ENCODE data around the gene EPHB2.

EPHB2 gene

DNA sequence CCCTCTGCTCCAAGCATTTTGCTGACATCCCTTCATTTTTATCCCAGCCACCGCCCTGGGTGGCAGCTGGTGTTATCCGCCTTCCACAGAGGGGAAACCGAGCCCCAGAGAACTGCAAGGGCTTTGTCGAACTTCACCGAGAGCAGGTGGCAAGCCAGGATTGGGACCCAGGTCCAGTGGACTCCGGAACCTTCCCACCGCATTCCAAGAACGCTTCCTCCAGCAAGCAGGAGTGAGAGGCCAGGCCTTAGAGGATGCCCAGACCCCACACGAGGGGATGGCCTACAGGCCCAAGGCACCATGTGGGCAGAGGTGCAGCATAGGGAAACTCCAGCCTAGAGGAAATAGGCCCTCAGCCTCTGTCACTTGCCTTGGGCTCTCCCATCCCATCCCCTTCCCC lies 90.7 kb downstream of the EPHB2 start:
- H3K27ac ChIP-seq (ENCODE audit: low read length) = no peak overlapping the region
- peaks cover 10% of the 10 kb centered on the region for H3K4me1 ChIP-seq (ENCODE audit: control insufficient read depth, insufficient read depth, low read length)
- no CpG with 5 or more reads among the region's 9 CpGs for WGBS (ENCODE audit: insufficient coverage, insufficient read length)
- H3K4me3 ChIP-seq (ENCODE audit: low read length) = no peak overlapping the region
- no peaks in the 10 kb centered on the region for H3K36me3 ChIP-seq (ENCODE audit: control insufficient read depth, insufficient read depth, low read length)
- H3K27me3 ChIP-seq (ENCODE audit: control insufficient read depth, insufficient read depth, low read length) = no peaks in the 10 kb centered on the region
- no peak for DNase-seq (ENCODE audit: low read depth, low spot score)
- H3K9me3 ChIP-seq (ENCODE audit: control insufficient read depth, insufficient read depth, low read length) = no peaks in the 10 kb centered on the region

DNA sequence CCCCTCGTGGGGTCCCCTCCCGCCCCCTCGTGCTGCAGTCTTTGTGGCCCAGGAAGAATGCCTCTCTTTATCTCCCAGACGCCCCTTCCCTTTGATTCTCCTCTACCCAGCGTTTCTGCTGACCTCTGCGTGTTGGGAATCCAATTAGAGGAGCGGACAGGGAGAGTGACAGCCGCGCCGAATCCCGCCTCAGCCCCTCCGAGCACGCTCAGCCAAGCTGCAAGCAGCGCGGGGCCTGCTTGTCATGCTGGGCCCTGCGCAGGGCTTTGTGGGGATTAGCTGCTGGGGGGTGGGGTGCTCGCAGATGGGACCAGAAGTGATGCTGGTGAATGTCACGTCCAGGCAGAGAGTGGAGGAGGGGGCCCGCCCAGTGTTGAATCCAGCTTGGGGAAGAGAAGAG lies 91.1 kb downstream of the EPHB2 start:
- no peak overlapping the region for H3K4me3 ChIP-seq (ENCODE audit: low read length)
- no peaks in the 10 kb centered on the region for H3K36me3 ChIP-seq (ENCODE audit: control insufficient read depth, insufficient read depth, low read length)
- no peak for DNase-seq (ENCODE audit: low read depth, low spot score)
- H3K27ac ChIP-seq (ENCODE audit: low read length) = no peak overlapping the region
- no peaks in the 10 kb centered on the region for H3K9me3 ChIP-seq (ENCODE audit: control insufficient read depth, insufficient read depth, low read length)
- peaks cover 11% of the 10 kb centered on the region for H3K4me1 ChIP-seq (ENCODE audit: control insufficient read depth, insufficient read depth, low read length)
- no peaks in the 10 kb centered on the region for H3K27me3 ChIP-seq (ENCODE audit: control insufficient read depth, insufficient read depth, low read length)
- no CpG with 5 or more reads among the region's 19 CpGs for WGBS (ENCODE audit: insufficient coverage, insufficient read length)

DNA sequence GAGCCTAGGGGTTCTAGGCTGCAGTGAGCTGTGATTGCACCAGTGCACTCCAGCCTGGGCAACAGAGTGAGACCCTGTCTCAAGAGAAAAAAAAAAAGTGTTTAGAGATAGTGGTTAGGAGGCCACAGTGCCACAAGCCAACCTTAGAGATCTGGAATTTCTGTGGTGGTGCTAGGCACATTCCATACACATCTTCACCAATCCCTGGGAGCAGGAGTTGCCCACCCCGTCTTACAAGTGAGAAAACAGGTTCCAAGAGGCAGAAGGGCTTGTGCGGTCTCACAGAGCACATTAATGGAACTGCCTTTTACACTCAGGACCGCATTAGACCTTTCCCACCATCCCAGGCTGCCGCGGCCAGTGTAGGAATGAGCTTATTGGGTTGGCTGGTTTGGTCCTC lies 93.2 kb downstream of the EPHB2 start:
- Histone ChIP-seq H3K36me3 (ENCODE audit: control insufficient read depth, insufficient read depth, low read length) (no peaks in the 10 kb centered on the region), H3K4me1 (ENCODE audit: control insufficient read depth, insufficient read depth, low read length) (peaks cover 11% of the 10 kb centered on the region), H3K27ac (ENCODE audit: low read length) (no peak overlapping the region), H3K4me3 (ENCODE audit: low read length) (no peak overlapping the region), H3K9me3 (ENCODE audit: control insufficient read depth, insufficient read depth, low read length) (no peaks in the 10 kb centered on the region), H3K27me3 (ENCODE audit: control insufficient read depth, insufficient read depth, low read length) (no peaks in the 10 kb centered on the region)
- DNase-seq (ENCODE audit: low read depth, low spot score) = no peak
- no CpG with 5 or more reads among the region's 5 CpGs for WGBS (ENCODE audit: insufficient coverage, insufficient read length)

DNA sequence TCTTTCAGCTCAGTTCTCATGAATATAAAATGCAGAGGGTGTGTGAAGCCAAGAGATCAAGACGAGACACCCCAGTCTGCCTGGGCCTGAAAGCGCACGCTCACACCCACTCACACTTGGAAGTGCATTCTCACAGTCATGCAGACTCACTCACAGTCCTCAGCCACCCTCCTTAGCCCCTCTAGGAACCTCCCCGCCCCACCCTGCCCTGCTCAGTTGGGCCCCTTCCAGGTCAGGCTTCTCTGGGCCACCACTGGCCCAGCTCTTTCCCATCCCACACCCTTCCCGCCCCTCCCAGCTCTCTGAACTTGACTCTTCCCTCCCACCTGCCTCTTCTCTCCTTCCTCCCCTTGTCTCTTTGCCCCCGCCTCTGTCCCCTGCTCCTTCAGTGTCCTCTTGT lies 93.8 kb downstream of the EPHB2 start:
- Histone ChIP-seq H3K9me3 (ENCODE audit: control insufficient read depth, insufficient read depth, low read length) (no peaks in the 10 kb centered on the region), H3K4me1 (ENCODE audit: control insufficient read depth, insufficient read depth, low read length) (peaks cover 11% of the 10 kb centered on the region), H3K4me3 (ENCODE audit: low read length) (no peak overlapping the region), H3K27ac (ENCODE audit: low read length) (no peak overlapping the region), H3K36me3 (ENCODE audit: control insufficient read depth, insufficient read depth, low read length) (no peaks in the 10 kb centered on the region), H3K27me3 (ENCODE audit: control insufficient read depth, insufficient read depth, low read length) (no peaks in the 10 kb centered on the region)
- DNase-seq (ENCODE audit: low read depth, low spot score) = no peak
- WGBS (ENCODE audit: insufficient coverage, insufficient read length) = no CpG with 5 or more reads among the region's 6 CpGs

DNA sequence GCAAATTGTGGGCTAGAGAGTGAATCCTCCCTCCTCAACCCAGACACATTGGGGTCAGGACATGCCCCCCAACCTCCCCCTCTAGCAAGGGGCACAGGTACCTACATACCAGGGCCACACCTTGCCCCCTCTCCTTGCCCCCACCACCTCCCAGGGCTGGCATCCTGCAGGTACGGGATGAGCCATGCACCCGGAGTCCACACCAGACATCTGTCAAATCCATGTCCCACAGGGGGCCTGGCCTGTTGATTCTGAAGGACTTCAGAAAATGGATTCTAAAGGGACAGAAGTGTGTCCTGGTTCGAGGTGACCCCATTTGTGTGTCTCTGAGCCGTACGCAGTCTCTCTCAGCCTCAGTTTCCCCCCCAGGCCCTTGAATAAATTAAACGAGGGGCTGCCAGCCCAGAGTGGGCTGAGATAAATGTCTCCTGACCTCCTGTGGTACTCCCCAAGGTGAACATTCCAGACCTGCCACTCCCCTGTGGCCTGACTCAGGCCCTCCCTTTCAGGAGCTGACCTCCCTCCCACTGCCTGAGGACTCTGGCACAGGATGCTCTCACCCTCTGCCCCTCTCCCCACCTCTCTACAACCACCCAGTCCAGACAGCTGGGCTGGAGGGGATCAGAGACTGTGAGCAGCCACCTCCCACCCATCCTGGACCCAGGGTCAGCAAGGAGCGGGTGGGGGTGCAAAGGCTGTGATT lies 94.5 kb downstream of the EPHB2 start:
- no CpG with 5 or more reads among the region's 7 CpGs for WGBS (ENCODE audit: insufficient coverage, insufficient read length)
- Histone ChIP-seq H3K36me3 (ENCODE audit: control insufficient read depth, insufficient read depth, low read length) (no peaks in the 10 kb centered on the region), H3K27ac (ENCODE audit: low read length) (no peak overlapping the region), H3K4me3 (ENCODE audit: low read length) (no peak overlapping the region), H3K4me1 (ENCODE audit: control insufficient read depth, insufficient read depth, low read length) (peaks cover 11% of the 10 kb centered on the region), H3K9me3 (ENCODE audit: control insufficient read depth, insufficient read depth, low read length) (no peaks in the 10 kb centered on the region), H3K27me3 (ENCODE audit: control insufficient read depth, insufficient read depth, low read length) (no peaks in the 10 kb centered on the region)
- no peak for DNase-seq (ENCODE audit: low read depth, low spot score)

DNA sequence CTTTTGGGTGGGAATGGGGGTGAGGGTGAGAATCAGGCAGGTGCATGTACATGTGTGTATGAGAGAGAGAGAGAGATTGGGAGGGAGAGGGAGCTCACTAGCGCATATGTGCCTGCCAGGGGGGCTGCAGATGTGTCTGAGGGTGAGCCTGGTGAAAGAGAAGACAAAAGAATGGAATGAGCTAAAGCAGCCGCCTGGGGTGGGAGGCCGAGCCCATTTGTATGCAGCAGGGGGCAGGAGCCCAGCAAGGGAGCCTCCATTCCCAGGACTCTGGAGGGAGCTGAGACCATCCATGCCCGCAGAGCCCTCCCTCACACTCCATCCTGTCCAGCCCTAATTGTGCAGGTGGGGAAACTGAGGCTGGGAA lies 95.0 kb downstream of the EPHB2 start:
- no peaks in the 10 kb centered on the region for H3K36me3 ChIP-seq (ENCODE audit: control insufficient read depth, insufficient read depth, low read length)
- WGBS (ENCODE audit: insufficient coverage, insufficient read length) = no CpG with 5 or more reads among the region's 4 CpGs
- no peak for DNase-seq (ENCODE audit: low read depth, low spot score)
- peaks cover 11% of the 10 kb centered on the region for H3K4me1 ChIP-seq (ENCODE audit: control insufficient read depth, insufficient read depth, low read length)
- H3K27ac ChIP-seq (ENCODE audit: low read length) = no peak overlapping the region
- no peaks in the 10 kb centered on the region for H3K27me3 ChIP-seq (ENCODE audit: control insufficient read depth, insufficient read depth, low read length)
- H3K9me3 ChIP-seq (ENCODE audit: control insufficient read depth, insufficient read depth, low read length) = no peaks in the 10 kb centered on the region
- no peak overlapping the region for H3K4me3 ChIP-seq (ENCODE audit: low read length)

DNA sequence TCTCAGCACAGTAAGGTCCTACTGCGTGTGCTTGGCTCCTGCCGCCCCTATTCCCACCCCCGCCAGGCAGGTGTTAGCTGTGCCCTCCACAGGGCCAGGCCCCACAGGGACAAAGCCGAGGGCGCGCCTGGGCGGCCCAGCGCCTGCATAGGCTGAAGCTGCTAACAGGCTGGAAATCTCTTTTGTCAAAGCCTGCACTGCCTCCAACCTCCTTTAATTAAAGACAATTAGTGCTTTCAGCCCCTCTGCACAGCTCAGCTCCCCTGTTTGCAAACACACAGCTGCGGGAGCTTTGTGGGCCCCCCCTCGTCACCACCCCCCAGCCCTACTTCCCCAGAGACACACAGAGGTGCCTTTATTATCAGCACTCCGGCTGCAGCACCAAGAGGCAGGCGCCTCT lies 95.9 kb downstream of the EPHB2 start:
- no peak overlapping the region for H3K27ac ChIP-seq (ENCODE audit: low read length)
- H3K4me3 ChIP-seq (ENCODE audit: low read length) = no peak overlapping the region
- no peak for DNase-seq (ENCODE audit: low read depth, low spot score)
- H3K36me3 ChIP-seq (ENCODE audit: control insufficient read depth, insufficient read depth, low read length) = no peaks in the 10 kb centered on the region
- no peaks in the 10 kb centered on the region for H3K27me3 ChIP-seq (ENCODE audit: control insufficient read depth, insufficient read depth, low read length)
- H3K4me1 ChIP-seq (ENCODE audit: control insufficient read depth, insufficient read depth, low read length) = peaks cover 11% of the 10 kb centered on the region
- H3K9me3 ChIP-seq (ENCODE audit: control insufficient read depth, insufficient read depth, low read length) = no peaks in the 10 kb centered on the region
- no CpG with 5 or more reads among the region's 12 CpGs for WGBS (ENCODE audit: insufficient coverage, insufficient read length)

DNA sequence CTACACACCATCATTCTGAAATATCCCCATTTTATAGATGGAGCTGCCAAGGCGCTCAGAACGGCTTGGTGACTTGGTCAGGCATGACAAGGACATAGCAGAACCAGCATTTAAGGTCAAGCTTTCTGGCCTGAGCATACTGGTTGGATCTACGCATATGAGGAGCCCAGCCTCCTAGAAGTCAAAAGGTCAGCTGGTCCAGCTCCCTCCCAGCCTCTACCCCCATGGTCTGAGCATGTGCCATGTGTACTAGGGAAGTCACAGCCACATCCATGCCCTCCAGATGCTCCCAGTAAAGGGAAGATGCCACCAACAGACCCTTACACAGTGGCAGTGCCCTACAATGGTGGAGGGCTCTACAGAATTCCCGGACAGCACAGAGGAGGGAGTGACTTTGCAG lies 96.7 kb downstream of the EPHB2 start:
- H3K36me3 ChIP-seq (ENCODE audit: control insufficient read depth, insufficient read depth, low read length) = no peaks in the 10 kb centered on the region
- H3K9me3 ChIP-seq (ENCODE audit: control insufficient read depth, insufficient read depth, low read length) = no peaks in the 10 kb centered on the region
- H3K27ac ChIP-seq (ENCODE audit: low read length) = no peak overlapping the region
- H3K4me3 ChIP-seq (ENCODE audit: low read length) = no peak overlapping the region
- H3K4me1 ChIP-seq (ENCODE audit: control insufficient read depth, insufficient read depth, low read length) = peaks cover 11% of the 10 kb centered on the region
- WGBS (ENCODE audit: insufficient coverage, insufficient read length) = no CpG with 5 or more reads among the region's 4 CpGs
- no peaks in the 10 kb centered on the region for H3K27me3 ChIP-seq (ENCODE audit: control insufficient read depth, insufficient read depth, low read length)
- DNase-seq (ENCODE audit: low read depth, low spot score) = no peak

DNA sequence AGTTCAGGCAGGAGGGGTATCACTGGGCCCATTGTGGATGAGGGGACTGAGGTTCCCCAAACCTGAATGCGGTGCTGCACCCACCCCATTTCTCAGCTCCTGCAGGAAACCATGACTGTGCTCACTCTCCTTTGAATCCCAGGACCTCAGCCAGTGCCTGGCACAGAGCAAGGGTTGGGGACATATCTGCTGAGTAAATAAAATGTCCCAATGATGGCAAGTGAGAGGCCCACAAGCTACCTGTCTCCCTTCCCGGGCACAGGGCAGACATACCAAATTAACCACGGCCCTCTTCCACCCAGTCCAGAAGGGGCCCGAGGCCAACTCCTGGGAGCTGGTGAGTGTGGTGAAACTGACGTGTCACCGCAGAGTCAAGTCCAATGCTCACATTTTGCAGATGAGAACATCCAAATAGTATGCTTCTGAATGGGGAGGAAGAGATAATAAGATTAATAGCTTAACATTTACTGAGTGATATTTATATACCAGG lies 97.6 kb downstream of the EPHB2 start:
- Histone ChIP-seq H3K36me3 (ENCODE audit: control insufficient read depth, insufficient read depth, low read length) (no peaks in the 10 kb centered on the region), H3K27ac (ENCODE audit: low read length) (no peak overlapping the region), H3K4me3 (ENCODE audit: low read length) (no peak overlapping the region), H3K27me3 (ENCODE audit: control insufficient read depth, insufficient read depth, low read length) (no peaks in the 10 kb centered on the region), H3K4me1 (ENCODE audit: control insufficient read depth, insufficient read depth, low read length) (peaks cover 11% of the 10 kb centered on the region), H3K9me3 (ENCODE audit: control insufficient read depth, insufficient read depth, low read length) (no peaks in the 10 kb centered on the region)
- WGBS (ENCODE audit: insufficient coverage, insufficient read length) = no CpG with 5 or more reads among the region's 6 CpGs
- no peak for DNase-seq (ENCODE audit: low read depth, low spot score)

DNA sequence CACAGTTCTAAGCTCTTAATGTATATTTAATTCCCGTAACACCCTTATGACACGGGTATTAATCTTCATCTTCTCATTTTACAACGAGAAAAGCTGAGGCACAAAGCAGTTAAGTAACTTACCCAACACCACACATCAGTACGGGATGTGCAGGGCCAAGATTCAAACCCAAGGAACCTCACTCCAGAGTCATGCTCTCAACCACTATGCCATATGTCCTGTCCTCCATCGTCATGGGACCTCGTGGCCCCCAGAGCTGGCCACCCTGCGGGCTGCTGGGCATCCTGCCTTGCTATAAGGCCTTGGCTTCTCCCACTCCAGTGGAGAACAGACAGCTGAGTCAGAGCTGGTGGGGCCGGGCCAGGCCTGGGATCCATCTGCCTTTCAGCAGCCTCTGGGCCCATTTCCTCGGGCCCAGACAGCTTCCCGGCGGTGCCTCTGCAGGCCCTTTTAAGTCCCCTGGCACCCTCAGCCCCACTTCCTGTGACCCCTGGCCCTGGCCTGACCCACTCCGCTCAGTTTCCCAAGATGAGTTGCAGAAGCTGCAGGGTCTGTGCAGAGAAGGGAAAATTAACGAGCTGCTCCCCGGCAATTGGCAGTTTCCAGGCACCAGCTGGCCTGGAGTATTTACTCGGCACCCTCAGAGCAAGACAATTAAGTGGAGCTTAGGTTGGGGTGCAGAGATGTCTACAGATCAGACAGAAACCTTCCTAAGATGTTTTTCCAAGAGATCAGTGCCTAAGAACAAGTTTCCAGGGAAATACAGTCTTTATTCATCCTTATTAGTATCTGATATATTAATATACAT lies 98.2 kb downstream of the EPHB2 start:
- no peak overlapping the region for H3K27ac ChIP-seq (ENCODE audit: low read length)
- WGBS (ENCODE audit: insufficient coverage, insufficient read length) = no CpG with 5 or more reads among the region's 15 CpGs
- DNase-seq (ENCODE audit: low read depth, low spot score) = no peak
- peaks cover 11% of the 10 kb centered on the region for H3K4me1 ChIP-seq (ENCODE audit: control insufficient read depth, insufficient read depth, low read length)
- no peak overlapping the region for H3K4me3 ChIP-seq (ENCODE audit: low read length)
- no peaks in the 10 kb centered on the region for H3K9me3 ChIP-seq (ENCODE audit: control insufficient read depth, insufficient read depth, low read length)
- H3K36me3 ChIP-seq (ENCODE audit: control insufficient read depth, insufficient read depth, low read length) = no peaks in the 10 kb centered on the region
- H3K27me3 ChIP-seq (ENCODE audit: control insufficient read depth, insufficient read depth, low read length) = no peaks in the 10 kb centered on the region
